Head of caudate nucleus (tissue), 42 donors: ENCODE data around the gene DCTN4.
A peak's percentile ranks its signal among the peaks of the same experiment; 100 is the strongest.

Experiments used
- DNase-seq, 42 donors: peaks; one replicate each; pipeline versions ENCODE4 v3.0.0 to v3.0.0-alpha.2; 2020 to 2021; ENCODE audit warnings: mixed read lengths in 7 of 42
- intact Hi-C: fragments of 100-400 bp; cut with DNase I; formaldehyde crosslinking; loops from one replicate; pipeline ENCODE4 v1.15.0; 2022

Gene DCTN4

DNA sequence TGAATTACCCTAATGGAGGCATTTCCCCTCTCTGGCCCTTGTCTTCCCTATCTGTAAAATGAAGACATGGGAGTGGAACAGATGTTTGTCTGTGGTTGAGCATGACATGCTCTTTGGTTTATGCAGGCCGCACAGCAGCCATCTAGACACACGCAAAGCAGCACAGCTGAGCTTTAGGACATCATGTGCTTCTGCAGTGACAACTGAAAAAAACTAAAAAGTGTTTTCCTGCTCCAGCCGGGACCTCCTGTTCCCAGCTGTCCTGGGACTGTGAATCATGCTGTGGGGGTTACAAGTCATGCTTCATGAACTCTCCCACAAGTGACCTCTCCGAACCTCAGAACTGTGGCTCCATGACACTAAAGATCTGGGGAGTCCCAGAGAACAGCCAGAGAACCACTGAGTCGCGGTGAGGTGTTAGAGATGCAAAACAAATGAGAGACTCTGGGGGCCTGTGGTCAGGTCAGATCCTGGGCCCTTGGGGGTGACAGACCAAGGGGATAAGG lies 21.4 kb upstream of the DCTN4 start:
- intact Hi-C loops = loop anchor here (10.0 kb wide), 1 partner anchor 265 kb away; no protein-coding TSS in a partner anchor
- DNase-seq = no peak

DNA sequence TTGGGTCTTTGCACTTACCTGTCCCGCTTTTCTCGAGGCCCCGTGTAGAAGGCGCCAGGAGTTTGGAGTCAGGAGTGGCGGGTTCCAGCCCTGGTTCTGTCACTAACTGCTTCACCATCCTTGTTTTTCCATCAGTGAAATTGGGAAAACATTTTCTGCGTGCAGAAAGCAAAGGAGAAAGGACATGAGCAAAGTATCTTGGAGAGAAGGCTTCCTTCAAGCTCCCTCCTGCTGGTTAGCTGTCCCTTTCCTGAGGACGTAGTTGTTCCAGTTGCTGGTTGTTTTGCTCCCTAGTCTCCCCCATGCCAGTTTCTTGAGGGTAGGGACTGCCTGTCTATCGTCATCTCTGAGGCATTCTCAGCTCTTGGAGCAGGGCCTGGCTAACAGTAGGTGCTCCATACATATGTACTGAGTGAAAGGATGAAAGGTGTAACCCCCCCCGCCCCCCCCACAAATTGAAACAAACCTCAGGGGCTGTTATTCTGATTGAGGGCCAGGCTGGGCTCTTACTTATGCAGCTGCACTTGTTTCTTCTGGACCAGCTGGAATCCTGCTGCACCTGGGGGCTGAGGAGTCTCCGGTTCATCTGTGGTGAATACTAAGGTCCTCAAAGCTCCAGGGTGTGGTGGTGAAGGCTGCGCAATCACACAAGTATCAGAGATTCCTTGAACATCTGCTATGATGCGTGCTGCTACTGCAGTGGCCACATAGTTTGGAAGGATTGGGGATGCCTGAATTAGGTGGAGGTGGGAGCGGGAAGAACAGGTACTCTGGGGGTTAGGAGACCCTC lies 20.8 kb upstream of the DCTN4 start:
- no peak for DNase-seq
- intact Hi-C loops = loop anchor here (10.0 kb wide), 1 partner anchor 265 kb away; no protein-coding TSS in a partner anchor

DNA sequence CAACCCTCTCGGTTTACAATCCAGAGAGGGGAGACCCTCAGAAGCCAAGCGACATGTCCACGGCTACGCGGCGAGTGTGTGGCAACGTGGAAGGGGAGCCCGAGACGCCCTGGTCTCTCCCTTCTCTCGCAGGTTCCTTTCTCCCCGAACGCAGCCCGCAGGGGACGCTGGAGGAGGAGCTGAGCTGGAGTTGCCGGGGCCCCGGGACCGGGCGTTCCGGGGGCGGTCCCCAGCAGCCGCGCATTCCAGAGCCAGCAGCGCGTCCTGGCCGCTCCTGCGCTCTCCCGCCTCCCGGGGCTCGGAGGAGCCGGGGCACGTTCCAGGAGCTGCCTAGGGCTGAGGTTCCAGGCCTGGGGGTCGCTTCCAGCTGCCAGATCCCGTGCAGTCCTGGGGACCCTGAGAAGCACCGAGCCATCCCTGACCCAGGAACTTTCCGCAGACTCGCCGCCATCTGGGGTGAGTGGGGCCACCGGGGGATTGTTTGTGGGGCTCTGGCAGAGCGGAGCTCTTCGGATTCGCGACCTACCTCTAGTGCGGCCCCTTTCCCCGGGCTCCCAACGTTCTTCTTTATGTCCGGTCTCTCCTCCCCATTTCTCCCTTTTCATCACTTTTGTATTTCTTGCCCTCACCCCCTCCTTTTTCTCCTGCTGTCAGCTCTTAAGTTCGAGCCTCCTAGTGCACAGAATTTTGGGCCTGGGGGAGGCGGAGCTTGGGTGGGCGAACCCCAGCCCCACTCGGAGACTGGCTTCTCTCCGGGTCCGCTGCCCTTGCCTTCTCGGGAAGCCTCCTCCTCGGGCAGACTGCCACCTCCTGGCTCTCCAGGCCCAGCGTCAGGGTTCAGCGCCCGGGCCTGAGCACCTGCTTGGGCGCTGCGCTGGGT lies 19.9 kb upstream of the DCTN4 start, which contains the start of gene SMIM3:
Gene SMIM3, plus strand, starts transcription at position 241 of the 880 bp plus-strand sequence. CDS start 16,684 bp downstream, outside the sequence.
- intact Hi-C loops = no loop called here
- DNase-seq = peak in 40 of 42 donors; percentile 34 to 76 (median 60)

DNA sequence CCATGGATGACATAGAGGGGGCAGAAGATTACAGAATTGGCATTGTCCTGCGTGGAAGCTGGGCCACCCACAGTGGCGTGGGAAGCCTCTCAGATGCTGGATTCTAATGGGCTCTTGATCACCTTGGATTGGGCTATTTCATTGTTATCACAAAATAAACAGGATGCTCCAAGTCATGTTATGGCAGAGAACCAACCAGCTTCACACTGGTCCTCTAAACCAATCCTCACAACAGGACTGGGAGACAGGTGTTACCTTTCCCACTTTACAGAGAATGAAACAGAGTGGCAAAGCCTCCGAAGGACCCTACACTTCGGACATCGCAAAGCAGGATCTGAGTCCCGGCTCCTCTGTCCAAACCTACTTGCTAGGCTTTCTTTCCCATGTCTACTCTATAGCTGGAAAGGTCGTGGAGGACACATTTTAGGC lies 19.3 kb upstream of the DCTN4 start:
- no peak for DNase-seq
- intact Hi-C loops = no loop called here

DNA sequence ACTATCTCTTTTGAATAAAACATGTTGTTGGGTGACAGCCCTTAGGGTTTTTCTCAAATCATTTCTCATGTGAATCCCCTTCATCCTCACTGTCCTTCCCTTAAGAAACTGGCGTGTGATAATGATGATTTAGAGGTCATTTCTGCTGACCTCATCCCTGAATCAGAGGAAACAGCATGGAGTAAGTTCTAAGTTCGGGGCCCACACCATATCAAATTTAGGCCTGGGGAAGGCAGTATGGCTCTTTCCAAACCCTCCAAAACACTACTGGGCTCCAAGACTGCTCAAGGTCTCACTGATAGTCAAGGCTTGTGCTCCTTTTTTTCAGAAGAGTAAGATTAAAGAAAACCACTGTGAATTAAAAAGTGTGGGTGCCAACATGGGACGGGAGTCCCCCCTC lies 18.9 kb upstream of the DCTN4 start:
- intact Hi-C loops = no loop called here
- no peak for DNase-seq

DNA sequence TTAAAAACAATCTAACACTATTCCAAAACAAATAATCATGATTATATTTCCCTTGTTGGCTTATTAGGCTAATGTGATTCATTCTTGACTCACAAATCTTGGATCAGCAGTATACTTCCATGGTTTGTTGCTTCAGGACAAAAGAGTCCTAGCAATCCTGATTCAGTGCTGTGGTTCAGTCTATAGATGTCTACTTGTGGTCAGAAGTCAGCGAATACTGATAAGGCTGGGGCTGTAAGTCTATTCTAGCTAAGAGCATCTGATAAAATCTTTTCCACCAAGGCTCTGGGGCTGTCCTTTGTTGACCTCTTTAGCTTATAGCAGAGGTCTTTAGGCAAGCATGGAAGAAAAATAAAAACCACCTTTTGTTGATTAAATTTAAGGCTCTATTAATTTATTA lies 15.3 kb upstream of the DCTN4 start:
- DNase-seq = no peak
- intact Hi-C loops = no loop called here

DNA sequence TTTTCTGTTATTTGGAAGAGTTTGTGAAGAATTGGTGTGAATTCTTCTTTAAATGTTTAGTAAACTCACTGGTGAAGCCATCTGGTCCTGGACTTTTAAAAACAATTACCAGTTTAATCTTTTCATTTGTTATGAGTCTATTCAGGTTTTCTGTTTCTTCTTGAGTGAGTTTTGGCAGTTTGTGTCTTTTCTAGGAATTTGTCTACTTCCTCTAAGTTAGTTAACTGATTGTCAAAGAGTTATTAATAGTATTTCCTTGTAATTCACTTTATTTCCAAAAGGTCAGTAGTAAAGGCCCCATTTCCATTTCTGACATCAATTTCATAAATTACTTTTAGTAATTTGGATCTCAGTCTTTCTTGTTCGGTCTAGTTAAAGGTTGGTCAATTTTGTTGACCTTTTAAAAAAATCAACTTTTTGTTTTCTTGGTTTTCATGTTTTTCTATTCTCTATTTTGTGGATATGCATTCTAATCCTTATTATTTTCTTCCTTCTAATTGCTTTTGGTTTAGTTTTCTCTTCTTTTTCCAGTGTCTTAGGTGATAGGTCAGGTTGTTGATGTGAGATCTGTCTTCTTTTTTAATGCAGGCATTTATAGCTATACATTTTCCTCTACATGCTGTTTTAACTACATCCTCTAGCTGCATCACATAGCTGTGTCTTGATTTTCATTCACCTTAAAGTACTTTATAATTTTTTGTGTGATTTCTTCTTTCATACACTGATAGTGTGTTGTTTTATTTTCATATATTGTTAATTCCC lies 12.4 kb upstream of the DCTN4 start:
- intact Hi-C loops = no loop called here
- DNase-seq = no peak

DNA sequence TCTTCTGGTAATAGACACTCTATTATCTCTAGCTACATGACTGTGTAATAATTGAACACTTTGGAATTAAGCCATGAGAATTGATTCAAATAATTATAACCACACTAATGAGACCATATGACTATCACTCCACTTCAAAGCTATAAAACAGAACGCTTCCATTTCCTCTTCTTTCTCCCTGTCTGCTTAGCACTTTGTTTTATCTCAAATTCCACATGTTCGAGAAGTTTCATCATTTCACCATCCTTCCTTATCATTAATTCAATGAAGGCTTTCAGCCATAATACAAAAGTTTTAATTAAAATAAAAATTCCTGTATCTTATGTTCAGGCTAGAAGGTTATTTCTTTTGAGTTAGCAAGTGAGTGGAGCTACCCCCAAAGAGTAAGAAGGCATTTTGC lies 7.4 kb upstream of the DCTN4 start:
- intact Hi-C loops = no loop called here
- DNase-seq = no peak

DNA sequence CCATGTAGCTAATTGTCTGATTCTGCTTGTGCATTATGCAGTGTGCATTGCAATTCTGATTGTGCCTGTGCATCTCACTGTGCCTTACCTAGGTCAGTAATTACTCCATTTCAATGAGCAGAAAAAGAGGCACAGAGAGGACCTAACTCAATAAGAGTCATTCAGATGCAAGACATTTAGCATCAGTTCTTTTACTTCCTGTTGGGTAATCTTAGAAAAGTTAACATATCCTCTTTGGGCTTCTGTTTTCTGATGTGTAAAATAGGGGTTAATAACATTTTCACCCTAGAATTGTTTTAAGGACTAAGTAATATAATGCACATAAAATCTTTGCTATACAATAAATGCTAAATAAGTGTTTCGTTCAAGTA lies 7.0 kb upstream of the DCTN4 start:
- intact Hi-C loops = no loop called here
- no peak for DNase-seq

DNA sequence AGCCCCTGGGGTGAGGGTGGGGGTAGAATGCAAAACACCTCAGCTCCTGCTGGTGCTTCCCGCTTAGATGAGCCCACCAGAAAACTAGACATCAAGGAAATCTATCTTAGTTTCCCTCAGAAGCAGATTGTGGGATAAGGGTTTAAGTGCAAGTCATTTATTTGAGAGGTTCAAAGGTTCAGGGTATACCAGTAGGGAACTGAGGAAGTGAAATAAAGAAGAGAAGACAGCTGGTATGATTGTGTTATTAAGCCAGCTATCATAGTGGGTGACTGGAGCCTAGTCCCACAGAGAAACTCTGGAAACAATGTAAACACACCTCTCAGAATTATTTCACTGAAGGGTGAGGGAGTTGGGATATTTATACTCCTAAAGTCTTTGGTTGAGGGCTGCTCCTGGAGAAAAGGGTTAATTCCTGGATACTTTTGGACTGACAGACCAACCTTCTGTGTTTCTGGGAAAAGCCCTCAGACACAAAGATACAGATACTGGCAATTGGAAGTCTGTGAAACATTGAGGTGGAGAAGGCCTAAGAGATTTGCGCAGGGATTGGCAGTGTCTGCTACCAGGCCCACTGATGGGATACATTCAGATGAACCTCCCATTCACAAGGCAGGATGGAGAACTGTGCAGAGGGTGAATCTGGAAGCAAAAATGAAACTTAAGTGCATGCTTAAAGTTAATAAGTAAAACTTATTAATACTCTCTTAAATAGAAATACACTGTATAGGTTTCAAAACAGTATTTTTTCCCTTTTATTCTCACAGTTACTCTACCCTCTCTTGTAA lies 6.4 kb upstream of the DCTN4 start:
- no peak for DNase-seq
- intact Hi-C loops = no loop called here

DNA sequence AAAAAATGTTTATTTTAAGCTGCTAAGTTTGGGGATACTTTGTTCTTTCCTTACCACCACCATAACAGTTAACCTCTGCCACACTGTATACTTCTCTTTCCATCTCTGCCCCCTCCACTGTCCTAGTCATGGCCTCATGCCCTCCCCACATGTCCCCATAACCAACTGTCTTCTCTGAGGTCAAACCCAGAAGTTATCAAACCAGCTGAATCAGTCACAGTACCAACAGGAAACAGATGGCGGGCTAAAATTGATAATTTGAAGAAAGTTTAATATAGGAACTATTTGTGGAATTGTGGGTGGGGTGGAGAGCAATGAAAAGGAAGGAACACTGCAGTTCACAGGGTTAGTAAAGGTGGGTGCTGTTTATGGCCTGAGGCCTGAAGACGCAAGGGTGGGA lies 5.7 kb upstream of the DCTN4 start:
- intact Hi-C loops = no loop called here
- DNase-seq = no peak

DNA sequence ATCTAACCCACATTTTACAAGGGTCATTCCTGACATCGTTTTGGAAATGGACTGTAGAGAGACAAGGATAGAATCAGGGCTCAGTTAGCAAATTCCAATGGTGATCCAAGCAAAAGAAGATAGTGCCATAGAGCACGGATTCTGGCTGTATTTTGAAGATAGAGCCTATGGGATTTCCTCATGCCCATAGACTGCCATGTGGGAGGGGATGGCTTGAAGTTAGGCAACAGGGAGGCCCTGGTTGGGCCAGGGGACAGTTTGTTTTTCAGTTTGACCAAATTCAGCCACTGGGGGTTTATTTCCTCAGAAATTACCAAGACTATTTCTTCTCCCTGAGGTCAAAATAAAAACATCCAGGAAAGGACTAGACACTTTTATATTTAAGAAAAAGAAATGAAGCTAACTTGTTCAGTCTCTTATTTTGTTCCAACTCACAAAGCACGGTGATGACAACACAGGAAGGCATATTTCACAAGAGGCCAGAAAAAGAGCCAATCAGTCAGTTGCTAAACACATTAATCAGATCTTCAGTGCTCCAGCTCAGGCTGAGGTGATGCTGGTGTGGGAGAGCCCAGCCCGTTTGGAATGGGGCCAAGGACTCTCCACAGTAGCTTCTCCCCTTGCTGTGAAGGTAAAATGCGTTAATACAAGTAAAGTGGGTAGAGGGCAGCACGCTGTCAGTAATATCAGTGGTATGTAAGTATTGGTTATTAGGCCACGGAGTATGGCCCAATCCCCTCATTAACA lies 4.4 kb upstream of the DCTN4 start:
- DNase-seq = peak in 2 of 42 donors; percentile 18 to 34

DNA sequence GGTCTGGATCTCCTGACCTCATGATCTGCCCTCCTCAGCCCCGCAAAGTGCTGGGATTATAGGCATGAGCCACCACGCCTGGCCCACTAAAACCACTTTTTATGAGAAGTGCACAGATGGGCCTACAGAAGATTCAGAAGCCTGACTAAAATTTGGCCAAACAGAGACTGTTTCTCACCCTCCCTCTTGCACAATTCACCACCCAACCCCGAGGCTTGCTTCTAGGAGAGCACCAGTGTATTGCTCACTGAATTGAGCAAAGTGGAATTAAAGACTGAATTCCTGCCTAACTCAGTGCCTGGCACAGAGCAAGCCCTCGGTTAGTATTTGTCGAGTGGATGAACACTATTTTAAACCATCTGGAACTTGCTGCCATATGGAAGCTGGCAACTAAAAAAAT lies 3.4 kb upstream of the DCTN4 start:
- intact Hi-C loops = no loop called here
- DNase-seq = no peak

More for the DNA sequence above, 4.4 kb upstream of the DCTN4 start:
- intact Hi-C loops = no loop called here

DNA sequence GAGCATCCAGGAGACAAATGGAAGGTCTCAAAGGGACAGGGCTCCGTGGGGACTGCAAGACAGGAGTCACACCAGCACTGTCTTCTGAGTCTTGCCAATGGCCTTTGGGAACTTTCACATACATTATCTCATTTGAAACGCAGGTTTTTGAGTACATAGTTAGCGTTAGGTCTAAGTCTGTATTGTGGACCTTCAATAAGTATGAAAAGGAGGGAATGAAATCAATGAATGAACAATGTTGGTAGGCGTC lies 442 bp upstream of the DCTN4 start:
- intact Hi-C loops = loop anchor here (2.0 kb wide), 1 partner anchor 58 kb away; the partner anchor contains the start of gene RBM22
- no peak for DNase-seq

DNA sequence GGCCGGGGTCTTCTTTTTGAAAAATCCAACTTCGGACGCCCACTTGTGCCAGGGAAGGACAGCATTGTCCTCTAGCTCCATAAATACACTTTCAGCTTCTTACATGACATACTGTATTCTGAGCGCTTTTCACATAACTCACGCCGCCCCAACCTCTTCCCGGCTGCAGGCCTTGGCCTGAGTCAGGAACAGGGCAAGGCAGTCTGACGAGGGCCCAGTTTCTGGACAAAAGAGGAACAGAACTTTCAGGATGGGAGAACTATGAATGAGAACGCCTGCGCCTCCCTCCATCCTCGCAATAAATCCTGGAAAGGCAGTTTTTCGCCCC lies 650 bp downstream of the DCTN4 start:
- intact Hi-C loops = loop anchor here (2.0 kb wide), 1 partner anchor 57 kb away; the partner anchor contains the start of gene RBM22
- DNase-seq = peak in 2 of 42 donors; percentile 8 to 13

DNA sequence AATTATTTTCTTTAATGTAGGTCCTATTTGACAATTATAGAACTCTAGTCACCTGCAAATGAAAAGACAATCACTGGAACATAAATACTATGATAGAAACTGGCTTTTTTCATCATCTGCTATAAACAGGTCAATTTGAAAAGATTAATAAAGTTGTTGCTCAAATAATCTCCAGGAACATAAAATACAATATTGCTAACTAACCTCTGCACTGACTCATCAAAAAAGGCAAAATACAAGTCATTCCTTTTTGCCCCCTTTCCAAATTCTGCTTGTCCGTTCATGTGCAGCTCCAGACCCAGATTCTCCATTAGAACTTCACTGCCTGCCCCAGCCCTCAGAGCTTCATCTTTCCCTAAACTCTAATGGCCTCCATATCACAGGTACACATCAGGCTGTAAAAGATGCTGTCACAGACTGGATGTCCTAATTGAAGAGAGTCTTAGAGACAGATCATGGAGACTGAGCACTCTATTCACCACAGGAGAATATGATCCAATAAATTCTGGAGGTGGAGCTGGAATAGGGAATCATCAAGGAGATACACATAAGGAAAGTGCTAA lies 1.6 kb downstream of the DCTN4 start:
- intact Hi-C loops = no loop called here
- no peak for DNase-seq

DNA sequence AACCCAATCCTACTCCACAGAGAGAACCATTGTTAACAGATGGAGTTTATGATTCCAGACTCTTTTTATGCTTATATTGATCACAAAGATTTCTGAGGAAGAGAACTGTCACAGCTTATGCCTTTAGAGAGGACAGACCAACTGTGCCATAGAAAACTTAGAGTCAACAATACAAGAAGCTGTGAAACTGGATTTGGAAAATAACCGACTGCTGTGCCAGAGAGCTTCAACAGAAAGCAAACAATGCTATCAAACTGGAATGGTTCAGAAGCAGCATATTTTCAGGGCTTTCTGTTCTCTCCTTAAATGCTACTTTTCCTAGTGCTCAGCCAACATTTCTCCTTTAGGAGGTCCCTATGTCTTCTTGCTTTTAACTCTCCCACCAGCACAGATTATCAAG lies 5.0 kb downstream of the DCTN4 start:
- intact Hi-C loops = no loop called here
- DNase-seq = no peak

DNA sequence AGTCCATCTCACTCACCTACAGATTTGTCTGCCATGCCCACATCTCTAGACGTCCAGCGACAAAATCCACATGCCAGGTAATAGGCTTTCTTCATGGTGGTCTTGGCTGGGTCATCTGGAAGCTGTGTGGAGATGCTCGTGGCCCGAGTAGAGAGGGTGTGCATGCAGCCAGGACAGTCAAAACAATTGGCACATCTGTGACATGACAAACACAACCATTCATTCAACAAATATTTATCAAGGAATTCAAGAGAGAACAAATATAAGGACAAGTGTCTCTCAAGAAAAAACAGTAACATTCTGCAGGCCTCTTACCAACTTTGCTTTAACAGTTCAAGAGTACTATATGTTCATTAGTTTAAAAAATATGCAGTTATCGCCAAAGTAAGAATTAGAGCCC lies 5.4 kb downstream of the DCTN4 start:
- DNase-seq = no peak
- intact Hi-C loops = no loop called here
